Endothelial cell of umbilical vein (primary cell): ENCODE data around the gene GADL1. TPM values are rescaled to one million over a fixed set of nuclear protein-coding genes. Genes with fewer than 3 reads are reported as not detected.

Experiments used
- BruUV-seq: library from RNA; stranded (reverse); fragments of 400-500 nt; replicated peaks from 2 replicates; lab custom pipeline; 2021; lab: Mats Ljungman, UMichigan
- CTCF ChIA-PET: fragments of 300-600, 350-600 bp; sonication (Branson Sonifier 250); formaldehyde crosslinking; loops from one replicate; lab custom pipeline; 2021; ENCODE audit warnings: antibody characterized with exemption, inconsistent platforms; lab: Charles Lee
- POLR2A ChIA-PET: fragments of 300-600, 350-600 bp; sonication (Branson Sonifier 250); formaldehyde crosslinking; loops from one replicate; lab custom pipeline; 2021; ENCODE audit warnings: antibody characterized with exemption, inconsistent platforms; lab: Charles Lee
- DNase-seq: peaks from one replicate; pipeline ENCODE4 v3.0.0-alpha.2; 2011; ENCODE audit warnings: low read depth, low spot score
- FAIRE-seq: peaks from 2 replicates; lab custom pipeline; 2011; peaks lifted over from hg19 to GRCh38; lab: Jason Lieb, UNC
- H2AFZ ChIP-seq: 2 replicates; pipeline ENCODE4 v1.6.0; 2012; ENCODE audit warnings: low read depth, low read length, control low read depth, inconsistent platforms
- H3K27ac ChIP-seq: 2 replicates; pipeline ENCODE4 v1.5.1; 2011; ENCODE audit warnings: low read depth, mild to moderate bottlenecking, control low read depth, low read length, moderate library complexity; ENCODE audit not compliant: insufficient read depth
- H3K27me3 ChIP-seq, 2 experiments: 2 replicates each; pipeline versions ENCODE4 v1.6.0 to v1.6.1; 2011; ENCODE audit warnings: low read length in 2 of 2, mixed read lengths in 1 of 2; ENCODE audit not compliant: control insufficient read depth in 2 of 2, insufficient read depth in 2 of 2
- H3K36me3 ChIP-seq, 2 experiments: 2 replicates in 1 of 2; 3 replicates in 1 of 2; pipeline ENCODE4 v1.5.1; 2011; ENCODE audit warnings: low read length in 2 of 2, mild to moderate bottlenecking in 1 of 2, moderate library complexity in 1 of 2; ENCODE audit not compliant: control insufficient read depth in 2 of 2, insufficient read depth in 2 of 2; ENCODE audit errors: extremely low read depth in 1 of 2
- H3K4me1 ChIP-seq: 3 replicates; pipeline ENCODE4 v1.5.1; 2011; ENCODE audit warnings: mild to moderate bottlenecking, low read length; ENCODE audit not compliant: control insufficient read depth, insufficient read depth; ENCODE audit errors: extremely low read depth
- H3K4me2 ChIP-seq: 2 replicates; pipeline ENCODE4 v1.6.1; 2011; ENCODE audit warnings: low read length, control low read depth, mixed read lengths; ENCODE audit not compliant: insufficient read depth
- H3K4me3 ChIP-seq, 3 experiments: fragments of 200-600 bp in 1 of 3; sonication (generic), shearing (Covaris generic) in 1 of 3; replicated peaks in 1 of 3; 2 replicates each; pipeline ENCODE4 v1.5.1; 2011 to 2016; ENCODE audit warnings: control low read depth in 3 of 3, low read length in 3 of 3, mild to moderate bottlenecking in 2 of 3, inconsistent platforms in 1 of 3, low read depth in 1 of 3, moderate library complexity in 1 of 3; ENCODE audit not compliant: insufficient read depth in 1 of 3
- H3K79me2 ChIP-seq: 2 replicates; pipeline ENCODE4 v1.6.0; 2012; ENCODE audit warnings: low read length, inconsistent platforms; ENCODE audit not compliant: control insufficient read depth, insufficient read depth
- H3K9ac ChIP-seq: replicated peaks from 2 replicates; pipeline ENCODE3; 2011; ENCODE audit warnings: low read length, control low read depth; ENCODE audit not compliant: insufficient read depth; ENCODE audit errors: extremely low read depth
- H3K9me1 ChIP-seq: replicated peaks from 3 replicates; pipeline ENCODE4 v1.6.0; 2011; ENCODE audit warnings: mild to moderate bottlenecking, low read length; ENCODE audit not compliant: control insufficient read depth, insufficient read depth; ENCODE audit errors: extremely low read depth
- H3K9me3 ChIP-seq: replicated peaks from 2 replicates; pipeline ENCODE4 v1.5.1; 2012; ENCODE audit warnings: low read length, inconsistent platforms; ENCODE audit not compliant: control insufficient read depth, insufficient read depth
- H4K20me1 ChIP-seq: replicated peaks from 2 replicates; pipeline ENCODE3; 2011; ENCODE audit warnings: mild to moderate bottlenecking, low read length; ENCODE audit not compliant: control insufficient read depth, insufficient read depth; ENCODE audit errors: extremely low read depth
- CTCF ChIP-seq, 2 donors: IDR thresholded peaks; 1 replicate in 1 of 2; 2 replicates in 1 of 2; pipeline ENCODE4 v1.5.1; 2011; ENCODE audit warnings: low read length in 2 of 2, mild to moderate bottlenecking in 2 of 2, moderate library complexity in 2 of 2, control low read depth in 1 of 2, inconsistent platforms in 1 of 2, low read depth in 1 of 2; ENCODE audit not compliant: insufficient read depth in 1 of 2; ENCODE audit errors: extremely low read depth in 1 of 2
- EZH2 ChIP-seq: IDR thresholded peaks from 2 replicates; pipeline ENCODE4 v1.6.1; 2012; ENCODE audit warnings: borderline replicate concordance, low read depth, mild to moderate bottlenecking, moderate library complexity, low read length, inconsistent platforms; ENCODE audit not compliant: severe bottlenecking
- FOS ChIP-seq: IDR thresholded peaks from 2 replicates; pipeline ENCODE4 v1.6.1; 2011; ENCODE audit warnings: mild to moderate bottlenecking, low read length, moderate library complexity, borderline replicate concordance; ENCODE audit not compliant: insufficient read depth
- GATA2 ChIP-seq: IDR thresholded peaks from 2 replicates; pipeline ENCODE4 v1.7.0; 2011; ENCODE audit warnings: low read depth, mild to moderate bottlenecking, moderate library complexity, mixed read lengths, low read length; ENCODE audit not compliant: insufficient read length, insufficient read depth
- JUN ChIP-seq: IDR thresholded peaks from 2 replicates; pipeline ENCODE4 v1.6.1; 2011; ENCODE audit warnings: borderline replicate concordance, low read depth; ENCODE audit not compliant: insufficient read length, insufficient read depth
- MAX ChIP-seq: IDR thresholded peaks from 2 replicates; pipeline ENCODE4 v1.6.1; 2011; ENCODE audit not compliant: insufficient read depth, insufficient read length
- MYC ChIP-seq: IDR thresholded peaks from one replicate; pipeline ENCODE4 v1.6.1; 2011; ENCODE audit warnings: mild to moderate bottlenecking, low read depth, low read length
- POLR2A ChIP-seq: IDR thresholded peaks from 2 replicates; pipeline ENCODE4 v1.6.1; 2012; ENCODE audit warnings: low read depth, mild to moderate bottlenecking, control low read depth, low read length
- POLR2AphosphoS5 ChIP-seq: IDR thresholded peaks from 2 replicates; pipeline ENCODE4 v1.6.1; 2012; ENCODE audit warnings: low read depth, mild to moderate bottlenecking, control low read depth, low read length, moderate library complexity; ENCODE audit not compliant: insufficient read depth
- dilution Hi-C: fragments of 300-500 bp; cut with MboI; formaldehyde crosslinking; loops from one replicate; pipeline ENCODE4 v1.15.0; 2019; ENCODE audit warnings: low sequenced_read_pairs; ENCODE audit not compliant: extremely low pct_ligation_motif_present
- intact Hi-C: fragments of 100-400 bp; cut with micrococcal nuclease; formaldehyde crosslinking; loops from one replicate; pipeline ENCODE4 v1.10.0; 2022
- polyA plus RNA-seq, 4 experiments: library from polyadenylated mRNA; depleted of rRNA in 3 of 4; stranded (reverse) in 3 of 4; unstranded in 1 of 4; fragments of >200 nt; gene quantifications; 2 replicates each; pipeline versions ENCODE4 v1.2.1 to v1.2.3, GENCODE V29; 2011 to 2012; ENCODE audit warnings: missing spikeins in 1 of 4
- total RNA-seq: library from RNA; stranded (reverse); gene quantifications from 2 replicates; pipeline ENCODE4 v1.2.3, GENCODE V29; 2021

The GADL1 gene
- total and polyA plus RNA-seq, 2 donors (not counting 3 experiments of a cell fraction or from before 2014, with no cell fraction given) = not detected

GRCh38 chr3:30760040-30760695 lies 134.3 kb downstream of the GADL1 start:
- Histone ChIP-seq H3K36me3 (no peaks in the 10 kb centered on the region), H3K9ac (no peak overlapping the region), H3K4me3 (no peak overlapping the region), H3K27me3 (no peaks in the 10 kb centered on the region), H4K20me1 (no peaks in the 10 kb centered on the region), H3K79me2 (no peaks in the 10 kb centered on the region), H2AFZ (no peak overlapping the region), H3K4me2 (no peak overlapping the region), H3K9me1 (no peaks in the 10 kb centered on the region), H3K4me1 (peaks cover 2% of the 10 kb centered on the region), H3K9me3 (no peaks in the 10 kb centered on the region), H3K27ac (no peak overlapping the region)
- intact Hi-C loops = no loop called here
- TF ChIP-seq FOS (peak; percentile 28), POLR2A (no peak), GATA2 (no peak), JUN (no peak), MYC (no peak), POLR2AphosphoS5 (no peak), EZH2 (no peak)
- no TSS peak for BruUV-seq
- FAIRE-seq (no peak), DNase-seq (no peak)
- dilution Hi-C loops = loop anchor here (25.0 kb wide), 1 partner anchor 723 kb away; no protein-coding TSS in a partner anchor
- ChIA-PET POLR2A (no interaction called here), CTCF (interaction anchor here (0.8 to 3.2 kb wide), 6 partner anchors 8 to 747 kb away, joined by 3 to 20 read pairs (median 4); no protein-coding TSS in a partner anchor)

- ChIA-PET CTCF (interaction anchor here (1.1 to 9.4 kb wide), 2 partner anchors 14 to 742 kb away, joined by 3 to 170 read pairs; no protein-coding TSS in a partner anchor), POLR2A (no interaction called here)
- H2AFZ ChIP-seq = no peak overlapping the region
- DNase-seq (no peak), FAIRE-seq (no peak)
- no peaks in the 10 kb centered on the region for H3K79me2 ChIP-seq
- no peak overlapping the region for H3K9ac ChIP-seq
- H3K36me3 ChIP-seq = no peaks in the 10 kb centered on the region
- H3K4me3 ChIP-seq = no peak overlapping the region
- no peaks in the 10 kb centered on the region for H4K20me1 ChIP-seq
- no peak overlapping the region for H3K27ac ChIP-seq
- no peaks in the 10 kb centered on the region for H3K27me3 ChIP-seq
- dilution Hi-C loops (loop anchor here (25.0 kb wide), 1 partner anchor 719 kb away; no protein-coding TSS in a partner anchor), intact Hi-C loops (loop anchor here (10.0 kb wide), 2 partner anchors 991 to 1471 kb away; partner anchors contain the start of gene RBMS3)
- no TSS peak for BruUV-seq
- no peaks in the 10 kb centered on the region for H3K9me3 ChIP-seq
- TF ChIP-seq CTCF (IDR thresholded peaks at IDR 0.05; ENCODE audit: extremely low read depth in 1 of 2, insufficient read depth in 1 of 2, low read depth in 1 of 2, low read length in 2 of 2) = no peak
- TF ChIP-seq POLR2AphosphoS5 = no peak
- TF ChIP-seq GATA2 = no peak
- TF ChIP-seq FOS = no peak
- TF ChIP-seq EZH2 = no peak
- TF ChIP-seq POLR2A = no peak
- no peak for TF ChIP-seq JUN
- TF ChIP-seq MAX = no peak
- TF ChIP-seq MYC = no peak
- H3K4me1 ChIP-seq = peaks cover 2% of the 10 kb centered on the region
- H3K4me2 ChIP-seq = no peak overlapping the region
- no peaks in the 10 kb centered on the region for H3K9me1 ChIP-seq
Observed at GRCh38 chr3:30756218-30756617, 138.2 kb downstream of the GADL1 start.
